NCI-H1694 treated with DMSO at 0.1 percent for 48 hours (cell line): ENCODE results near the gene SLTM.
"Not testable (repeated sequence)": the region's sequence is repeated elsewhere in the genome, so short reads cannot be mapped to it uniquely, and the experiment has no call there.

ENCODE experiments used
- DNase-seq: peaks from one replicate; lab custom pipeline; 2025; lab: John Stamatoyannopoulos, UW

SLTM gene

GRCh38 chr15:58933281-58934113, at the start of gene SLTM:
Gene SLTM (minus strand): TSS chr15:58933679. CDS start chr15:58933565, 114 bp downstream.
- DNase-seq, result peak; percentile 78

GRCh38 chr15:58983261-58983660, 49.8 kb upstream of the SLTM start:
- no peak for DNase-seq

GRCh38 chr15:58981808-58982475, 48.5 kb upstream of the SLTM start:
- DNase-seq, result no peak

- DNase-seq, result peak; percentile 43
Measured at GRCh38 chr15:58980351-58980939, 47.0 kb upstream of the SLTM start.

- DNase-seq, result no peak
Measured at GRCh38 chr15:58977887-58978286, 44.4 kb upstream of the SLTM start.

GRCh38 chr15:58967479-58967878, 34.0 kb upstream of the SLTM start:
- DNase-seq, result no peak

- no peak for DNase-seq
Measured at GRCh38 chr15:58966698-58967097, 33.2 kb upstream of the SLTM start.

GRCh38 chr15:58962662-58963565, 29.4 kb upstream of the SLTM start:
- DNase-seq, result no peak

- no peak for DNase-seq
Measured at GRCh38 chr15:58962136-58962535, 28.7 kb upstream of the SLTM start.

GRCh38 chr15:58958811-58959210, 25.3 kb upstream of the SLTM start:
- no peak for DNase-seq

GRCh38 chr15:58957101-58957973, 23.9 kb upstream of the SLTM start:
- peak; percentile 66 for DNase-seq

GRCh38 chr15:58952751-58953150, 19.3 kb upstream of the SLTM start:
- DNase-seq, result no peak

- no peak for DNase-seq
Measured at GRCh38 chr15:58951388-58952007, 18.0 kb upstream of the SLTM start.

- DNase-seq, result no peak
Measured at GRCh38 chr15:58947179-58947578, 13.7 kb upstream of the SLTM start.

GRCh38 chr15:58934974-58935373, 1.5 kb upstream of the SLTM start:
- not testable (repeated sequence) for DNase-seq

- DNase-seq, result no peak
Measured at GRCh38 chr15:58934521-58934920, 1.0 kb upstream of the SLTM start.

- DNase-seq, result no peak
Measured at GRCh38 chr15:58934114-58934447, 602 bp upstream of the SLTM start.

- no peak for DNase-seq
Measured at GRCh38 chr15:58932710-58933280, 684 bp downstream of the SLTM start.

- DNase-seq, result no peak
Measured at GRCh38 chr15:58931987-58932588, 1.4 kb downstream of the SLTM start.

- no peak for DNase-seq
Measured at GRCh38 chr15:58929891-58930416, 3.5 kb downstream of the SLTM start.
